Activated naive CD4-positive, alpha-beta T cell treated with anti-CD3 and anti-CD28 coated beads, Interleukin-2, amount 50 U/mL, for 72 hours (primary cell): ENCODE results near the gene MMP23B. TPM values are rescaled to one million over a fixed set of nuclear protein-coding genes. Genes with fewer than 3 reads are reported as not detected.
A peak's percentile ranks its signal among the peaks of the same experiment; 100 is the strongest.
"Not testable (repeated sequence)": the region's sequence is repeated elsewhere in the genome, so short reads cannot be mapped to it uniquely, and the experiment has no call there.

ENCODE experiments used
- ATAC-seq, 2 donors: fragments of 150-1000 bp; cut with Tn5 transposase; 2 replicates each; pipeline ENCODE4 v1.10.0; 2021; ENCODE audit warnings: mild to moderate bottlenecking in 2 of 2, moderate library complexity in 2 of 2
- DNase-seq, 2 donors: peaks; one replicate each; pipeline ENCODE4 v3.0.0; 2021 to 2022; ENCODE audit warnings: low spot score in 2 of 2
- H3K27ac Mint-ChIP-seq, 2 donors: one replicate each; pipeline ENCODE4 v1.8.0; 2022; ENCODE audit warnings: mild to moderate bottlenecking in 2 of 2, mixed read lengths in 2 of 2
- H3K36me3 Mint-ChIP-seq, 2 donors: one replicate each; pipeline ENCODE4 v1.8.0; 2022; ENCODE audit warnings: mixed read lengths in 2 of 2
- H3K9me3 Mint-ChIP-seq, 2 donors: one replicate each; pipeline ENCODE4 v1.8.0; 2022; ENCODE audit warnings: mixed read lengths in 2 of 2
- total RNA-seq, 2 donors: library from RNA; stranded (reverse); gene quantifications; one replicate each; pipeline ENCODE4 v1.2.3, GENCODE V29; 2022

MMP23B gene
- 1 to 10 TPM; 1.6 to 2.7 TPM for total RNA-seq

- Mint-ChIP-seq H3K9me3 (no peaks in the 10 kb centered on the region), H3K27ac (no peak within 1 kb of the TSS), H3K36me3 (peaks cover 0 to 5% of the 10 kb centered on the region in 2 donors)
- no peak for ATAC-seq
- no peak for DNase-seq
Observed at GRCh38 chr1:1631782-1632420, at the start of gene MMP23B. TSS of gene MMP23B (plus strand) at chr1:1632173. CDS start at chr1:1632219, 46 bp downstream.

GRCh38 chr1:1582585-1583346 is 49.2 kb upstream of the MMP23B start:
- H3K27ac Mint-ChIP-seq: no peak overlapping the region
- no peaks in the 10 kb centered on the region for H3K9me3 Mint-ChIP-seq
- DNase-seq (no peak), ATAC-seq (no peak)
- no peaks in the 10 kb centered on the region for H3K36me3 Mint-ChIP-seq

- no peaks in the 10 kb centered on the region for H3K9me3 Mint-ChIP-seq
- DNase-seq (no peak), ATAC-seq (no peak)
- H3K27ac Mint-ChIP-seq: no peak overlapping the region
- H3K36me3 Mint-ChIP-seq: no peaks in the 10 kb centered on the region
Observed at GRCh38 chr1:1583347-1584010, 48.5 kb upstream of the MMP23B start.

- Mint-ChIP-seq H3K36me3 (no peaks in the 10 kb centered on the region), H3K9me3 (no peaks in the 10 kb centered on the region), H3K27ac (no peak overlapping the region)
- DNase-seq: no peak
- no peak for ATAC-seq
Observed at GRCh38 chr1:1591452-1591851, 40.5 kb upstream of the MMP23B start.

- ATAC-seq: no peak
- DNase-seq: no peak
- Mint-ChIP-seq H3K36me3 (peaks cover 5% of the 10 kb centered on the region in 2 donors), H3K9me3 (no peaks in the 10 kb centered on the region), H3K27ac (peak overlapping the region in 1 of 2 donors; percentile 40)
Observed at GRCh38 chr1:1593834-1594601, 38.0 kb upstream of the MMP23B start.

- Mint-ChIP-seq H3K27ac (no peak overlapping the region), H3K36me3 (peaks cover 5 to 6% of the 10 kb centered on the region in 2 donors), H3K9me3 (no peaks in the 10 kb centered on the region)
- no peak for DNase-seq
- ATAC-seq: no peak
Observed at GRCh38 chr1:1594602-1595260, 37.2 kb upstream of the MMP23B start.

- not testable (repeated sequence) for H3K9me3 Mint-ChIP-seq, H3K27ac Mint-ChIP-seq, DNase-seq, H3K36me3 Mint-ChIP-seq, ATAC-seq
Observed at GRCh38 chr1:1595341-1595740, 36.6 kb upstream of the MMP23B start.

- ATAC-seq (no peak), DNase-seq (no peak)
- H3K36me3 Mint-ChIP-seq: peaks cover 5 to 6% of the 10 kb centered on the region in 2 donors
- no peaks in the 10 kb centered on the region for H3K9me3 Mint-ChIP-seq
- H3K27ac Mint-ChIP-seq: no peak overlapping the region
Observed at GRCh38 chr1:1596493-1597274, 35.3 kb upstream of the MMP23B start.

- no peak overlapping the region for H3K27ac Mint-ChIP-seq
- H3K9me3 Mint-ChIP-seq: no peaks in the 10 kb centered on the region
- peaks cover 5 to 6% of the 10 kb centered on the region in 2 donors for H3K36me3 Mint-ChIP-seq
- DNase-seq (no peak), ATAC-seq (peak in 1 of 2 donors; percentile 45)
Observed at GRCh38 chr1:1597275-1597930, 34.6 kb upstream of the MMP23B start.

- no peak for DNase-seq
- H3K36me3 Mint-ChIP-seq: peaks cover 5 to 6% of the 10 kb centered on the region in 2 donors
- no peaks in the 10 kb centered on the region for H3K9me3 Mint-ChIP-seq
- ATAC-seq: no peak
- no peak overlapping the region for H3K27ac Mint-ChIP-seq
Observed at GRCh38 chr1:1598051-1598719, 33.8 kb upstream of the MMP23B start.

GRCh38 chr1:1598720-1599029 is 33.3 kb upstream of the MMP23B start:
- Mint-ChIP-seq H3K36me3 (peaks cover 5 to 6% of the 10 kb centered on the region in 2 donors), H3K27ac (no peak overlapping the region), H3K9me3 (no peaks in the 10 kb centered on the region)
- DNase-seq (no peak), ATAC-seq (no peak)

- DNase-seq (no peak), ATAC-seq (peak; percentile 64 to 68)
- Mint-ChIP-seq H3K36me3 (peaks cover 5 to 6% of the 10 kb centered on the region in 2 donors), H3K27ac (no peak overlapping the region), H3K9me3 (no peaks in the 10 kb centered on the region)
Observed at GRCh38 chr1:1599030-1599934, 32.7 kb upstream of the MMP23B start.

- DNase-seq (no peak), ATAC-seq (peak; percentile 46 to 50)
- no peaks in the 10 kb centered on the region for H3K9me3 Mint-ChIP-seq
- peaks cover 5 to 6% of the 10 kb centered on the region in 2 donors for H3K36me3 Mint-ChIP-seq
- H3K27ac Mint-ChIP-seq: no peak within 1 kb of the TSS
Observed at GRCh38 chr1:1599935-1600860, 31.8 kb upstream of the MMP23B start, which contains the start of gene FNDC10. TSS of gene FNDC10 (minus strand) at chr1:1600135. CDS start at chr1:1600015, 120 bp downstream.
